SK-N-SH (cell line): Measurements from ENCODE around the gene OGFR. TPM values are rescaled to one million over a fixed set of nuclear protein-coding genes. Genes with fewer than 3 reads are reported as not detected.

Source experiments
- CTCF ChIA-PET: fragments of 300-600, 350-600 bp; formaldehyde crosslinking; extraction: SDS; loops from one replicate; lab custom pipeline; 2021; lab: Yijun Ruan, JAX
- POLR2A ChIA-PET: fragments of 350-600 bp; sonication (Branson Sonifier 250); formaldehyde crosslinking; extraction: SDS; loops from one replicate; lab custom pipeline; 2020; ENCODE audit warnings: antibody characterized with exemption, inconsistent platforms; lab: Yijun Ruan, JAX
- DNase-seq: peaks from one replicate; pipeline ENCODE4 v3.0.0; 2012
- H2AFZ ChIP-seq: fragments of 200-600 bp; sonication (generic); 2 replicates; pipeline ENCODE4 v1.8.1; 2016; ENCODE audit warnings: antibody characterized with exemption, mild to moderate bottlenecking, low read depth
- H3F3A ChIP-seq: fragments of 200-600 bp; sonication (generic); replicated peaks from 2 replicates; pipeline ENCODE3; 2016; ENCODE audit warnings: antibody characterized with exemption, mild to moderate bottlenecking; ENCODE audit not compliant: insufficient read depth
- H3K27ac ChIP-seq, 2 experiments: fragments of 200-500 bp in 1 of 2; fragments of 200-600 bp in 1 of 2; sonication (Bioruptor generic) in 1 of 2; sonication (generic), shearing (Covaris generic) in 1 of 2; 2 replicates each; pipeline versions ENCODE4 v1.5.1 to v1.6.1; 2014 to 2016; ENCODE audit warnings: low read depth in 2 of 2, inconsistent platforms in 1 of 2, low read length in 1 of 2, mild to moderate bottlenecking in 1 of 2, mixed read lengths in 1 of 2
- H3K27me3 ChIP-seq: fragments of 200-600 bp; sonication (generic), shearing (Covaris generic); 2 replicates; pipeline ENCODE4 v1.6.1; 2016; ENCODE audit warnings: mixed run types; ENCODE audit not compliant: insufficient read depth
- H3K36me3 ChIP-seq, 2 experiments: fragments of 200-500 bp in 1 of 2; fragments of 200-600 bp in 1 of 2; sonication (Bioruptor generic) in 1 of 2; sonication (generic) in 1 of 2; replicated peaks in 1 of 2; 2 replicates each; pipeline versions ENCODE3 to v1.5.1; 2014 to 2016; ENCODE audit warnings: low read length in 1 of 2, mild to moderate bottlenecking in 1 of 2; ENCODE audit not compliant: insufficient read depth in 2 of 2, control insufficient read depth in 1 of 2
- H3K4me1 ChIP-seq, 2 experiments: fragments of 200-500 bp in 1 of 2; fragments of 200-600 bp in 1 of 2; sonication (Bioruptor generic) in 1 of 2; sonication (generic), shearing (Covaris generic) in 1 of 2; 2 replicates each; pipeline versions ENCODE4 v1.5.1 to v1.6.1; 2014 to 2016; ENCODE audit warnings: low read depth in 1 of 2, low read length in 1 of 2, mixed run types in 1 of 2; ENCODE audit not compliant: insufficient read depth in 2 of 2, control insufficient read depth in 1 of 2
- H3K4me2 ChIP-seq: fragments of 200-600 bp; sonication (generic), shearing (Covaris generic); 2 replicates; pipeline ENCODE4 v1.6.1; 2017; ENCODE audit warnings: mixed run types
- H3K4me3 ChIP-seq, 2 experiments: fragments of 200-500 bp in 1 of 2; fragments of 200-600 bp in 1 of 2; sonication (Bioruptor generic) in 1 of 2; sonication (generic), shearing (Covaris generic) in 1 of 2; 2 replicates each; pipeline versions ENCODE4 v1.5.1 to v1.8.1; 2014 to 2016; ENCODE audit warnings: low read depth in 2 of 2, inconsistent platforms in 1 of 2, low read length in 1 of 2, mild to moderate bottlenecking in 1 of 2, mixed read lengths in 1 of 2, moderate library complexity in 1 of 2
- H3K79me2 ChIP-seq: fragments of 200-600 bp; sonication (generic); 2 replicates; pipeline ENCODE4 v1.8.1; 2017; ENCODE audit warnings: mild to moderate bottlenecking; ENCODE audit not compliant: insufficient read depth
- H3K9ac ChIP-seq: fragments of 200-600 bp; sonication (generic); 2 replicates; pipeline ENCODE4 v1.6.1; 2017; ENCODE audit warnings: mixed run types
- H3K9me2 ChIP-seq: fragments of 200-600 bp; sonication (generic); 2 replicates; pipeline ENCODE4 v1.6.1; 2017; ENCODE audit warnings: mixed run types
- H3K9me3 ChIP-seq: fragments of 200-600 bp; sonication (generic); 2 replicates; pipeline ENCODE4 v1.6.1; 2017; ENCODE audit warnings: mixed run types, mild to moderate bottlenecking, moderate library complexity
- H4K20me1 ChIP-seq: fragments of 200-600 bp; sonication (generic); 2 replicates; pipeline ENCODE4 v1.6.1; 2017; ENCODE audit warnings: mild to moderate bottlenecking, mixed run types; ENCODE audit not compliant: insufficient read depth
- ELF1 ChIP-seq: IDR thresholded peaks from 2 replicates; pipeline ENCODE4 v1.4.0; 2012
- EZH2phosphoT487 ChIP-seq: fragments of 200-600 bp; sonication (generic); IDR thresholded peaks from 2 replicates; pipeline ENCODE4 v1.6.1; 2017; ENCODE audit warnings: low read depth, mixed run types, mild to moderate bottlenecking, antibody characterized with exemption, moderate library complexity, borderline replicate concordance
- FOSL2 ChIP-seq: IDR thresholded peaks from 2 replicates; pipeline ENCODE4 v1.4.0; 2012; ENCODE audit warnings: low read depth, mild to moderate bottlenecking, moderate library complexity, borderline replicate concordance
- FOXJ3 ChIP-seq: sonication (generic); formaldehyde crosslinking; IDR thresholded peaks from 2 replicates; pipeline ENCODE4 v1.5.1; 2020; ENCODE audit warnings: mild to moderate bottlenecking, missing genetic modification reagents
- GATA2 ChIP-seq: sonication (generic); formaldehyde crosslinking; IDR thresholded peaks from 2 replicates; pipeline ENCODE4 v1.5.0; 2020; ENCODE audit warnings: mild to moderate bottlenecking, missing genetic modification reagents
- JUND ChIP-seq: IDR thresholded peaks from 2 replicates; pipeline ENCODE4 v1.4.0; 2012
- MXI1 ChIP-seq: IDR thresholded peaks from 2 replicates; pipeline ENCODE4 v1.6.1; 2012; ENCODE audit warnings: mild to moderate bottlenecking, low read depth, low read length, improper control_type of control experiment
- NRF1 ChIP-seq: IDR thresholded peaks from 2 replicates; pipeline ENCODE4 v1.6.1; 2012; ENCODE audit warnings: low read depth, mild to moderate bottlenecking, low read length
- RAD21 ChIP-seq: IDR thresholded peaks from 2 replicates; pipeline ENCODE4 v1.6.1; 2012; ENCODE audit warnings: mild to moderate bottlenecking, low read length
- RXRA ChIP-seq: IDR thresholded peaks from 2 replicates; pipeline ENCODE4 v1.4.0; 2012; ENCODE audit warnings: low read depth, mild to moderate bottlenecking, borderline replicate concordance
- YY1 ChIP-seq: IDR thresholded peaks from 2 replicates; pipeline ENCODE4 v1.4.0; 2012; ENCODE audit warnings: low read depth, mild to moderate bottlenecking
- WGBS: methylation state at CpG from one replicate; pipeline ENCODE4 v1.1.6; 2017; ENCODE audit warnings: low lambda C conversion rate; 5-methylcytosine and 5-hydroxymethylcytosine counted together
- polyA plus RNA-seq, 3 experiments: library from polyadenylated mRNA; depleted of rRNA; stranded (reverse); fragments of >200 nt; gene quantifications; 2 replicates each; pipeline ENCODE4 v1.2.3, GENCODE V29; 2012
- TF ChIP-seq, protein P1 (sequence below): IDR thresholded peaks from 2 replicates; pipeline ENCODE4 v1.6.1; 2012; ENCODE audit warnings: mild to moderate bottlenecking, low read depth, low read length, moderate library complexity
- TF ChIP-seq, protein P2 (sequence below): fragments of 200-600 bp; sonication (generic); IDR thresholded peaks from 2 replicates; pipeline ENCODE4 v1.6.1; 2017; ENCODE audit warnings: antibody characterized with exemption, mild to moderate bottlenecking, moderate library complexity
- TF ChIP-seq, protein P3 (sequence below): IDR thresholded peaks from 2 replicates; pipeline ENCODE4 v1.4.0; 2012; ENCODE audit warnings: low read depth, borderline replicate concordance

Gene OGFR
- polyA plus RNA-seq, 1 of the 3 experiments (the other 2 are of a cell fraction) = 60.8 TPM

DNA sequence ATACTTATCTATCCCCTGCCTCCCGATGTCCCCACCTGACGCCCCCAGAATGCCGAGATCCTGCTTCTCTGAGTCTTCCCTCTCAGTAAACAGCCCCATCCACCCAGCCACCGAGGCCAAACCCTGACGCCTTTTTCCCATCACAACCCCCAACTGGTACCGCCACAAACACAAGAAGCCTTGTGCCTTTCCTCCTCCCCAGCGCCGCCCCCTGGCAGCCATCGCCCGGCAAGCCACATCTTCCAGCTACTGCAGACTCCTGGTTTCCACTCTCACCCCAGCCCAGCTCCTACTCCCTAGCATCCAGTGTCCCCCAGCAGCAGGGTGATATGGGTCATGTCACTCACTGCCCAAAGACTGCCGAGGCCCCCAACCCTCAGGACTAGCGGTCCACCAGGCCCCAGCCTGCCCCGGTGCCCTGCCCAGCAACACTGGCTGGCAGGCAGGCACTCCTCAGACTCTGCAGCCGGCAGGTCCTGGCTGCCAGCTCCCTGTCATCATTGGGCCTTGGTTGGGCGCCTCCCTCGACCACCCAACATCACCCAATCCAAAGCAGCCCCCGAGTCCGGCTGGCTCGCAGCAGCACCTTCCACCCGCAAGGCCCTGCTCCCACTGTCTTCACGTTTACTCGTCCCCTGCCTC is 45.8 kb downstream of the OGFR start (continued):
- TF ChIP-seq, protein P1, sequence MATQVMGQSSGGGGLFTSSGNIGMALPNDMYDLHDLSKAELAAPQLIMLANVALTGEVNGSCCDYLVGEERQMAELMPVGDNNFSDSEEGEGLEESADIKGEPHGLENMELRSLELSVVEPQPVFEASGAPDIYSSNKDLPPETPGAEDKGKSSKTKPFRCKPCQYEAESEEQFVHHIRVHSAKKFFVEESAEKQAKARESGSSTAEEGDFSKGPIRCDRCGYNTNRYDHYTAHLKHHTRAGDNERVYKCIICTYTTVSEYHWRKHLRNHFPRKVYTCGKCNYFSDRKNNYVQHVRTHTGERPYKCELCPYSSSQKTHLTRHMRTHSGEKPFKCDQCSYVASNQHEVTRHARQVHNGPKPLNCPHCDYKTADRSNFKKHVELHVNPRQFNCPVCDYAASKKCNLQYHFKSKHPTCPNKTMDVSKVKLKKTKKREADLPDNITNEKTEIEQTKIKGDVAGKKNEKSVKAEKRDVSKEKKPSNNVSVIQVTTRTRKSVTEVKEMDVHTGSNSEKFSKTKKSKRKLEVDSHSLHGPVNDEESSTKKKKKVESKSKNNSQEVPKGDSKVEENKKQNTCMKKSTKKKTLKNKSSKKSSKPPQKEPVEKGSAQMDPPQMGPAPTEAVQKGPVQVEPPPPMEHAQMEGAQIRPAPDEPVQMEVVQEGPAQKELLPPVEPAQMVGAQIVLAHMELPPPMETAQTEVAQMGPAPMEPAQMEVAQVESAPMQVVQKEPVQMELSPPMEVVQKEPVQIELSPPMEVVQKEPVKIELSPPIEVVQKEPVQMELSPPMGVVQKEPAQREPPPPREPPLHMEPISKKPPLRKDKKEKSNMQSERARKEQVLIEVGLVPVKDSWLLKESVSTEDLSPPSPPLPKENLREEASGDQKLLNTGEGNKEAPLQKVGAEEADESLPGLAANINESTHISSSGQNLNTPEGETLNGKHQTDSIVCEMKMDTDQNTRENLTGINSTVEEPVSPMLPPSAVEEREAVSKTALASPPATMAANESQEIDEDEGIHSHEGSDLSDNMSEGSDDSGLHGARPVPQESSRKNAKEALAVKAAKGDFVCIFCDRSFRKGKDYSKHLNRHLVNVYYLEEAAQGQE = no peak
- TF ChIP-seq, protein P2, sequence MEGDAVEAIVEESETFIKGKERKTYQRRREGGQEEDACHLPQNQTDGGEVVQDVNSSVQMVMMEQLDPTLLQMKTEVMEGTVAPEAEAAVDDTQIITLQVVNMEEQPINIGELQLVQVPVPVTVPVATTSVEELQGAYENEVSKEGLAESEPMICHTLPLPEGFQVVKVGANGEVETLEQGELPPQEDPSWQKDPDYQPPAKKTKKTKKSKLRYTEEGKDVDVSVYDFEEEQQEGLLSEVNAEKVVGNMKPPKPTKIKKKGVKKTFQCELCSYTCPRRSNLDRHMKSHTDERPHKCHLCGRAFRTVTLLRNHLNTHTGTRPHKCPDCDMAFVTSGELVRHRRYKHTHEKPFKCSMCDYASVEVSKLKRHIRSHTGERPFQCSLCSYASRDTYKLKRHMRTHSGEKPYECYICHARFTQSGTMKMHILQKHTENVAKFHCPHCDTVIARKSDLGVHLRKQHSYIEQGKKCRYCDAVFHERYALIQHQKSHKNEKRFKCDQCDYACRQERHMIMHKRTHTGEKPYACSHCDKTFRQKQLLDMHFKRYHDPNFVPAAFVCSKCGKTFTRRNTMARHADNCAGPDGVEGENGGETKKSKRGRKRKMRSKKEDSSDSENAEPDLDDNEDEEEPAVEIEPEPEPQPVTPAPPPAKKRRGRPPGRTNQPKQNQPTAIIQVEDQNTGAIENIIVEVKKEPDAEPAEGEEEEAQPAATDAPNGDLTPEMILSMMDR = no peak
- TF ChIP-seq, all 33 proteins: peak for 0

DNA sequence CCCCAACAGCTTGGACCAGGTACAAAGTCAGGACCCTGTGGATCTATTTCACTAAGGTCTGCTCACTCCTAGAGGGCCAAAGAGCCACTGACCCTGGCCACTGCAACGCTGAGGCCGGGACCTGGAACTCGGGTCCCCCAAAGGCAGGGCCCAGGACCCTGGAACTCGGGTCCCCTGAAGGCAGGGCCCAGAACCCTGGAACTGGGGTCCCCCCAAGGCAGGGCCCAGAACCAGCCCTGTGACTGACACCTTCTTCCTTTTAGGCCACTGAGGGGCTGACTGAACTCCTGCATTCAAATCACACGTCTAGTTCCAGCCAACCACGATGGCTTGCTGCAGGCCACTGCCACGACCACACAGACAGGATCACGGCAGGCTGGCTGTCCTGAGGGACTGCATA is 47.6 kb downstream of the OGFR start:
- no peak overlapping the region for H2AFZ ChIP-seq
- TF ChIP-seq, protein P2 = no peak
- TF ChIP-seq YY1 = no peak
- no peak for TF ChIP-seq FOSL2
- TF ChIP-seq RXRA = no peak
- TF ChIP-seq MXI1 = no peak
- no peak for TF ChIP-seq FOXJ3 (CRISPR knock-in tag)
- TF ChIP-seq, protein P3, sequence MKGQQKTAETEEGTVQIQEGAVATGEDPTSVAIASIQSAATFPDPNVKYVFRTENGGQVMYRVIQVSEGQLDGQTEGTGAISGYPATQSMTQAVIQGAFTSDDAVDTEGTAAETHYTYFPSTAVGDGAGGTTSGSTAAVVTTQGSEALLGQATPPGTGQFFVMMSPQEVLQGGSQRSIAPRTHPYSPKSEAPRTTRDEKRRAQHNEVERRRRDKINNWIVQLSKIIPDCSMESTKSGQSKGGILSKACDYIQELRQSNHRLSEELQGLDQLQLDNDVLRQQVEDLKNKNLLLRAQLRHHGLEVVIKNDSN = no peak
- TF ChIP-seq, protein P1 = no peak
- no peak for TF ChIP-seq NRF1
- no peak for TF ChIP-seq JUND
- no peak for TF ChIP-seq ELF1
- TF ChIP-seq GATA2 (CRISPR knock-in tag) = no peak
- TF ChIP-seq RAD21 = no peak
- no peak for TF ChIP-seq EZH2phosphoT487
- no peaks in the 10 kb centered on the region for H3K9me2 ChIP-seq
- ChIA-PET POLR2A (no interaction called here), CTCF (no interaction called here)
- no peaks in the 10 kb centered on the region for H3K4me1 ChIP-seq
- no peaks in the 10 kb centered on the region for H3F3A ChIP-seq
- peaks cover 36% of the 10 kb centered on the region for H3K79me2 ChIP-seq
- no peak overlapping the region for H3K27ac ChIP-seq
- no peaks in the 10 kb centered on the region for H4K20me1 ChIP-seq
- H3K36me3 ChIP-seq = peaks cover 16 to 49% of the 10 kb centered on the region in 2 experiments
- no peaks in the 10 kb centered on the region for H3K27me3 ChIP-seq
- 92% methylated on average over 3 of the region's 8 CpGs for WGBS
- H3K4me3 ChIP-seq = no peak overlapping the region
- no peaks in the 10 kb centered on the region for H3K9me3 ChIP-seq
- DNase-seq = no peak
- no peak overlapping the region for H3K4me2 ChIP-seq
- H3K9ac ChIP-seq = no peak overlapping the region
